Brain microvascular endothelial cell (primary cell): ENCODE data around the gene PPP1R3G.

ENCODE experiments used
- DNase-seq: peaks from one replicate; pipeline ENCODE4 v3.0.0-alpha.2; 2020
- H3K27ac ChIP-seq: fragments of 250-450 bp; sonication (Bioruptor Pico); 2 replicates; pipeline ENCODE4 v1.5.1; 2020; ENCODE audit warnings: mild to moderate bottlenecking, moderate library complexity
- H3K27me3 ChIP-seq: fragments of 250-450 bp; sonication (Bioruptor Pico); replicated peaks from 2 replicates; pipeline ENCODE4 v1.5.1; 2020; ENCODE audit warnings: mild to moderate bottlenecking
- H3K36me3 ChIP-seq: fragments of 250-450 bp; sonication (Bioruptor Pico); replicated peaks from 2 replicates; pipeline ENCODE4 v1.5.1; 2020; ENCODE audit warnings: mild to moderate bottlenecking
- H3K4me3 ChIP-seq: 2 replicates; pipeline ENCODE4 v1.5.1; 2011; ENCODE audit warnings: low read depth, mild to moderate bottlenecking, control low read depth, low read length, moderate library complexity
- in situ Hi-C: cut with HindIII; loops from 2 replicates; pipeline ENCODE4 v1.10.0; 2017; ENCODE audit warnings: low sequenced_read_pairs, low pct_ligation_motif_present
- TF ChIP-seq, protein P1 (sequence below): IDR thresholded peaks from 2 replicates; pipeline ENCODE4 v1.5.1; 2011; ENCODE audit warnings: low read depth, mild to moderate bottlenecking, moderate library complexity, low read length, control low read depth, inconsistent platforms; ENCODE audit errors: missing control alignments

Gene PPP1R3G

DNA sequence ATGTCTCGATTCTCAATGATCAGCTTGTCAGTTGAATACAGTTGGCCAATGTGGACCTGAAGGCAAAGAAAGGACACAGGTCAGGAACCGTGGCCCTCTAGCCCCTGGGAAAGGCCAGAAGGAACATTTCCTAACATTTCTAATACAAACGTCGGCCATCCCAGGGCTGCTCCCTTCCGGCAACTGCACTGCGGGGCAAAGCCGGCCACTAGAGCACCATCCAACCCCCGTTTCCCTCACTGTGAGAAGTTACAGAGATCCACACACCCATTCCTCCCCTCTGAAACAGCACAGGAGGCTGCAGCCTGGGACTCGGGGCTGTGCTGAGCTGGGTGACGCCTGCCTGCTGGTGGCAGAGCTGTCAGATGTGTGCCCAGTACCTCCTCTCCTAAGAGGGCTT, 24.3 kb downstream of the PPP1R3G start:
- DNase-seq = no peak
- no peak overlapping the region for H3K4me3 ChIP-seq
- H3K27me3 ChIP-seq = no peaks in the 10 kb centered on the region
- in situ Hi-C loops = no loop called here
- H3K36me3 ChIP-seq = no peaks in the 10 kb centered on the region
- TF ChIP-seq, protein P1, sequence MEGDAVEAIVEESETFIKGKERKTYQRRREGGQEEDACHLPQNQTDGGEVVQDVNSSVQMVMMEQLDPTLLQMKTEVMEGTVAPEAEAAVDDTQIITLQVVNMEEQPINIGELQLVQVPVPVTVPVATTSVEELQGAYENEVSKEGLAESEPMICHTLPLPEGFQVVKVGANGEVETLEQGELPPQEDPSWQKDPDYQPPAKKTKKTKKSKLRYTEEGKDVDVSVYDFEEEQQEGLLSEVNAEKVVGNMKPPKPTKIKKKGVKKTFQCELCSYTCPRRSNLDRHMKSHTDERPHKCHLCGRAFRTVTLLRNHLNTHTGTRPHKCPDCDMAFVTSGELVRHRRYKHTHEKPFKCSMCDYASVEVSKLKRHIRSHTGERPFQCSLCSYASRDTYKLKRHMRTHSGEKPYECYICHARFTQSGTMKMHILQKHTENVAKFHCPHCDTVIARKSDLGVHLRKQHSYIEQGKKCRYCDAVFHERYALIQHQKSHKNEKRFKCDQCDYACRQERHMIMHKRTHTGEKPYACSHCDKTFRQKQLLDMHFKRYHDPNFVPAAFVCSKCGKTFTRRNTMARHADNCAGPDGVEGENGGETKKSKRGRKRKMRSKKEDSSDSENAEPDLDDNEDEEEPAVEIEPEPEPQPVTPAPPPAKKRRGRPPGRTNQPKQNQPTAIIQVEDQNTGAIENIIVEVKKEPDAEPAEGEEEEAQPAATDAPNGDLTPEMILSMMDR = no peak
- no peak overlapping the region for H3K27ac ChIP-seq

DNA sequence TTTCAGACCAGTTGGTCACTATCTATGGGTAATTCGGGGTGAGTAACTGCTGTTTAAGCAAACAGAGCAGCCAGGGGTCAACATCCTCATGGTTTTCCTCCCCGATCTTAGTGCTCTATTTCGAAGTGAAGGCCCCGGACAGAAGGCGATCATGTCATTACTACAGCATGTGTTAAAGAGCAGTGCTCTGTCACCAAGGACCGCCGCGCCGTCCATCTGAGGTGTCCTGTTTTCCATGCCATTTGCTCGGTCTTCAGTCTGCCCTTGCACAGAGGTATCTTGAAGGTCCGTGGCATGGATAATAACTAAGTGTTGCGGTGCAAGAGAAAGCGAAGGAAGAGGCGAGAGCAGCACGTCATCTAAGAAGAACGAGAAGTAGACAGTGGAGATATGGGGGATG, 25.1 kb downstream of the PPP1R3G start:
- H3K4me3 ChIP-seq = no peak overlapping the region
- H3K27me3 ChIP-seq = no peaks in the 10 kb centered on the region
- TF ChIP-seq, protein P1 = no peak
- no peak overlapping the region for H3K27ac ChIP-seq
- no peak for DNase-seq
- in situ Hi-C loops = no loop called here
- H3K36me3 ChIP-seq = no peaks in the 10 kb centered on the region

DNA sequence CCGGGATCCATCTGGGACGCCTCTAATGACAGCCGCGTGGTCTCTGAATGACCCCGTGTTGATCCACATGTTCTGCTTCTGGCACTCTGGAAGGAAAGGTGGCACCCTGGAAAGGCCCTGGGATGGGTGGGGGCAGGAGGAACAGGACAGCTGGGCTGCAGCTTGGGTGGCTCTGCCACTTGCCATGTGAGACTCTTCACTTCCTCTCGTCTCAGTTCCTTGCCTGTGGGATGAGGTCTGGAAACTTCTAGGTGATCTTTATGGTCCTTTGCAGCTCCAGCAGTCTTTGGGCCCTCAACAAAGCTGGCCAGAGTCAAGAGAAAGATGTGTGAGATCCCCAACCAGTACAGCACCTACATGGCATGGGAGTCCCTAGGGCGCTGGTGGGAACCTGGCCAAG, 26.5 kb downstream of the PPP1R3G start:
- Histone ChIP-seq H3K27me3 (no peaks in the 10 kb centered on the region), H3K36me3 (no peaks in the 10 kb centered on the region), H3K4me3 (no peak overlapping the region), H3K27ac (no peak overlapping the region)
- in situ Hi-C loops = no loop called here
- no peak for DNase-seq
- TF ChIP-seq, protein P1 = no peak

DNA sequence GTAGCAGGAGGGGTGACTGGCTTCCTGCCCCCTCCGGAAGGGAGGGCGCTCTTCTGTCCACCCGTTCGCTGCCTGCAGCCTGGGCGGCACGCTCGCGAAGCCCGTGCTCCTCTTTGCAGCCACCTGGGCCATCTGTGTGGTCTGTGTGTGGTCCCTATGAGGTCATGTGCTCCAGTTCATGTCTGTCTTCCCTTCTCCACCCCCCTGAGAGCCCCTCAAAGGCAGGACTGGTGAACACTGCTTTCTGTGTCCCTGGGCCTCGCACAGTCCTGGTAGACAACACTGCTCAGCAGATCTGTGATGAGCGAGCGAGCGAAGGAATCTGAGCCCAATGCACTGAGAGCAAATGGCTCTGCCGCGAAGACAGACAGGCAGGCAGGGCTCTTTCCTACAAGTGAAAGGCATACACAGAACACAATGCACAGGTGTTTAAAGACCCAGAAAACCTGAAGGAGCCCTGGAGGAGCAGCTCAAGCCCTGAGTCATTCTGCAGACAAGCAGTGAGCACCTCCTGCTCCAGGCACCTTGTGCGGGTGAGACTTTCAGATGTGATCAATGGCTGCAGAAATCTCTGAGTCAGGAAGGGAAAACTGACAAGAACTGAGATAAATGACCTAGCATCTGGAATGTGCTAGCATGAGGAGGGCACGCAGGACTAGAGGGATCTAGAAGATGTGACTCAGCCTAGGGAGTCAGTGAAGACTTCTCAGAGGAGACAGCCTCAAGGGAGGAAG, 27.1 kb downstream of the PPP1R3G start:
- TF ChIP-seq, protein P1 = no peak
- Histone ChIP-seq H3K4me3 (no peak overlapping the region), H3K27ac (no peak overlapping the region), H3K27me3 (no peaks in the 10 kb centered on the region), H3K36me3 (no peaks in the 10 kb centered on the region)
- DNase-seq = peak; percentile 67
- in situ Hi-C loops = no loop called here

DNA sequence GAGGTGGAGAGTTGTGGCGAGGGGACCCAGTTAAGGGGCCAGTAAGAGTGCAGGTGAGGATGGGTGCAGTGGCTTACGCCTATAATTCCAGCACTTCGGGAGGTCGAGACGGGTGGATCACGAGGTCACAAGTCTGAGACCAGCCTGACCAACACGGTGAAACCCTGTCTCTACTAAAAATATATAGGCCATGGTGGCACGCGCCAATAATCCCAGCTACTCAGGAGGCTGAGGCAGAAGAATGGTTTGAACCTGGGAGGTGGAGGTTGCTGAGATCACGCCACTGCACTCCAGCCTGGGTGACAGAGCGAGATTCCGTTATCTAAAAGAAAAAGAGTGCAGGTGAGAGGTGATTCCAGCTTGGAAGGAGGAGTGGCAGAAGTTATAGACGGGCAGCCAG, 28.0 kb downstream of the PPP1R3G start:
- in situ Hi-C loops = no loop called here
- TF ChIP-seq, protein P1 = no peak
- H3K27me3 ChIP-seq = no peaks in the 10 kb centered on the region
- H3K4me3 ChIP-seq = no peak overlapping the region
- no peak overlapping the region for H3K27ac ChIP-seq
- no peaks in the 10 kb centered on the region for H3K36me3 ChIP-seq
- DNase-seq = no peak

DNA sequence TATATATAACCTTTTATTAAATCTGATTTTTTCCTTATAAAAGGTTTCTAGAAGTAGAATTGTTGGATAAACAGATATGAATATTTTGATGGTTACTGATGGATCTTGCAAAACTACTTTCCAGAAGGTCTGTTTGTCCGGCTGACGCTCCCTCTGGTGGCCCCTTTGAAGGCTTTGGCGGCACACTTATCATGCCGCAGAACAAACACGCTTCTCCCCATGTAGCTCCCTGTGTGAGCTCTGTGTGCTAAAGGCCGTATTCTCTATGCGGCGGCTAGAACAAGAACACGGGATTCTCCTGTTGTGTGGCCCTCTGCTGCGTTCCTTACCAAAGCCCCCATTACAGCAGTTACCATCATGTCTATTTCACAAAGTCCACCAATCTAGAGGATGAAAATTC, 30.0 kb downstream of the PPP1R3G start:
- Histone ChIP-seq H3K36me3 (no peaks in the 10 kb centered on the region), H3K27me3 (no peaks in the 10 kb centered on the region), H3K27ac (no peak overlapping the region), H3K4me3 (no peak overlapping the region)
- DNase-seq = peak; percentile 72
- TF ChIP-seq, protein P1 = peak; percentile 71
- in situ Hi-C loops = no loop called here
